Thoracic aorta (tissue), 2 donors: ENCODE results near the gene SPATS1. TPM values are rescaled to one million over a fixed set of nuclear protein-coding genes. Genes with fewer than 3 reads are reported as not detected.

ENCODE experiments used
- ATAC-seq: fragments of 150-250 bp; one replicate; pipeline ENCODE4 v1.8.0; 2017; ENCODE audit warnings: low read depth; ENCODE audit not compliant: insufficient number of reproducible peaks, low FRiP score
- DNase-seq: peaks from one replicate; pipeline ENCODE4 v3.0.0-alpha.2; 2020; ENCODE audit warnings: low spot score
- H3K27ac ChIP-seq, 2 donors: fragments of 200-600 bp; sonication (generic); 1 replicate in 1 of 2; 2 replicates in 1 of 2; pipeline ENCODE4 v1.5.1; 2016; ENCODE audit warnings: mild to moderate bottlenecking in 2 of 2, moderate library complexity in 2 of 2
- H3K27me3 ChIP-seq: fragments of 200-600 bp; sonication (generic); replicated peaks from 2 replicates; pipeline ENCODE4 v1.6.0; 2016; ENCODE audit warnings: mild to moderate bottlenecking; ENCODE audit not compliant: insufficient read depth
- H3K36me3 ChIP-seq: fragments of 200-600 bp; sonication (generic); one replicate; pipeline ENCODE4 v1.5.1; 2016
- H3K4me1 ChIP-seq, 2 donors: fragments of 200-600 bp; sonication (generic); 1 replicate in 1 of 2; 2 replicates in 1 of 2; pipeline versions ENCODE4 v1.5.1 to v1.6.0; 2016; ENCODE audit warnings: low read depth in 2 of 2, mild to moderate bottlenecking in 1 of 2; ENCODE audit not compliant: control insufficient read depth in 1 of 2
- H3K4me3 ChIP-seq: fragments of 200-600 bp; sonication (generic); 2 replicates; pipeline ENCODE4 v1.5.1; 2016; ENCODE audit warnings: mild to moderate bottlenecking
- H3K9me3 ChIP-seq: fragments of 200-600 bp; sonication (generic); 2 replicates; pipeline ENCODE4 v1.5.1; 2016
- total RNA-seq, 2 donors: library from RNA; depleted of rRNA; stranded (reverse); fragments of >200 nt; gene quantifications; one replicate each; pipeline versions ENCODE4 v1.1.0 to v1.2.3, GENCODE V29; 2016
- TF ChIP-seq, protein P1 (sequence below): fragments of 200-600 bp; sonication (generic); IDR thresholded peaks from one replicate; pipeline ENCODE4 v1.5.1; 2019; ENCODE audit warnings: antibody characterized with exemption

The SPATS1 gene
- total RNA-seq, 2 donors from 2014 or later = not detected

DNA sequence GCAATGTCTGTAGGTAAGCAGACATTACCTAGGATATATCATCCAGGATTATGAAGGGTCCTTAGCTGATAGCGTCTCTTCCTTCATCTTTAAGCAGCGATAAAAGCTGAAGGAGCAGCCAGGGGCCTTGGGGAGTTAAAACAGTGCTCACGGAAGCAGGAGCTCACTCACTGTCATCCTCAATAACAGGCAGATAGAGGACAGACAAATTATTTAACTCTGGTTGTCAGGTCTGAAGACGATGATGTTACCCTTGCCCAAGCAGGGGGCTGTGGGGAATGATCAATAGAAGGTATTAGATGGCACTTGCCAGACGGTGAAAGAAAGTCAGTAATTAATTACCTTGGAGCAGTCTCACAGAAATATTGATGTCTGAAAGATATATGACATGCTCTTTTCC is 12.6 kb upstream of the SPATS1 start:
- Histone ChIP-seq H3K27ac (no peak overlapping the region), H3K4me3 (no peak overlapping the region), H3K9me3 (no peaks in the 10 kb centered on the region), H3K27me3 (no peaks in the 10 kb centered on the region), H3K4me1 (no peaks in the 10 kb centered on the region), H3K36me3 (no peaks in the 10 kb centered on the region)
- ATAC-seq (no peak), DNase-seq (no peak)
- TF ChIP-seq, protein P1, sequence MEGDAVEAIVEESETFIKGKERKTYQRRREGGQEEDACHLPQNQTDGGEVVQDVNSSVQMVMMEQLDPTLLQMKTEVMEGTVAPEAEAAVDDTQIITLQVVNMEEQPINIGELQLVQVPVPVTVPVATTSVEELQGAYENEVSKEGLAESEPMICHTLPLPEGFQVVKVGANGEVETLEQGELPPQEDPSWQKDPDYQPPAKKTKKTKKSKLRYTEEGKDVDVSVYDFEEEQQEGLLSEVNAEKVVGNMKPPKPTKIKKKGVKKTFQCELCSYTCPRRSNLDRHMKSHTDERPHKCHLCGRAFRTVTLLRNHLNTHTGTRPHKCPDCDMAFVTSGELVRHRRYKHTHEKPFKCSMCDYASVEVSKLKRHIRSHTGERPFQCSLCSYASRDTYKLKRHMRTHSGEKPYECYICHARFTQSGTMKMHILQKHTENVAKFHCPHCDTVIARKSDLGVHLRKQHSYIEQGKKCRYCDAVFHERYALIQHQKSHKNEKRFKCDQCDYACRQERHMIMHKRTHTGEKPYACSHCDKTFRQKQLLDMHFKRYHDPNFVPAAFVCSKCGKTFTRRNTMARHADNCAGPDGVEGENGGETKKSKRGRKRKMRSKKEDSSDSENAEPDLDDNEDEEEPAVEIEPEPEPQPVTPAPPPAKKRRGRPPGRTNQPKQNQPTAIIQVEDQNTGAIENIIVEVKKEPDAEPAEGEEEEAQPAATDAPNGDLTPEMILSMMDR = no peak

DNA sequence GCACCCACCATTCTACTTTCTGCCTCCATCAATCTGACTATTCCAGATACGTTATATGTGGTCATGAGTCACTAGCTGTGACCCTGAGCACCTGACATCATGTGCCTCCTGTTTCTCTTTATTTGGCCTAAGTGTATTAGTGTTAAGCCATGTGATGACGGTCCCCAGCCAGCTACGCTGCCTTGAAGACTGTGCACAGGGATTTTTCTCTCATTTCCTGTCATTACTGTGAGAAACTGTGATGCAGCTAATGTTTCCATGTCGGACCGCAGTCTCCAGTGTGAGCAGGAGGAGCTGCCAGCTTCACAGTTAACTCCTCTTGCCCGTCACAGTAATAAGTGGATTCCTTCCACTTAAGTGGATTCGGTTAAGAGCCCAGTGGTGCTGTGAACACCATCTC is 9.9 kb upstream of the SPATS1 start:
- TF ChIP-seq, protein P1 = no peak
- Histone ChIP-seq H3K36me3 (no peaks in the 10 kb centered on the region), H3K27me3 (no peaks in the 10 kb centered on the region), H3K27ac (no peak overlapping the region), H3K4me3 (no peak overlapping the region), H3K4me1 (no peaks in the 10 kb centered on the region), H3K9me3 (no peaks in the 10 kb centered on the region)
- ATAC-seq = no peak
- DNase-seq = no peak

DNA sequence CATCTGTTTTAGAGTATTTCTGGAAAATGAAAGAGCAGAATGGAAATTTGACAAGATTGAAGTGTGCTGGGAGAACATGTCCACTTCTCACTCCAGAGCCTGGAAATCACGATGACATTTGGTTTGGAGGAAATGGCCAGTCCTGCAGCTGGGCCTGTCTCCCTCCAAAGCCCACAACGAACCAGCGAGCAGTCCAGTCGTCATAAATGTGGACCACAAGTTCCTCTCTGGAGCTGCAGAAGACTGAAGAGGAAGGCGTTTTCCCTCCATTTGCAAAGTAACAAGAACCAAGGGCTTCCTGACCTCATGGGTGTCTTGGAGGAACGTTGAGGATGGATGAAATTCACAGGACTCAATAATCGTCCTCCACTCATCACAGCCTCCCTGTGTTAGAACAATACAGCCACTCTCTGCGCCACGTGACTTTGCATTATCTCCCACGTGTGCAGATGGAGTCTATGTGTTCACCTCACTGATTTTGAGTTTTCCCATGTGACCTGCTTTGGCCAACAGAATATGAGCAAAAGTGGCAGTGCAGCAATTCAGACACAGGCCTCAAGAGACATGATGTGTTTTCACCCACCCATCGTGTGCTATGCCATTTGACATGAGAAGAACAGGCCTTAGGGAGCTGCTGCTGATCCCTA is 9.1 kb upstream of the SPATS1 start:
- ATAC-seq = no peak
- Histone ChIP-seq H3K27me3 (no peaks in the 10 kb centered on the region), H3K4me1 (peaks cover 0 to 2% of the 10 kb centered on the region in 2 donors), H3K9me3 (no peaks in the 10 kb centered on the region), H3K4me3 (no peak overlapping the region), H3K36me3 (no peaks in the 10 kb centered on the region), H3K27ac (no peak overlapping the region)
- no peak for DNase-seq
- TF ChIP-seq, protein P1 = no peak

DNA sequence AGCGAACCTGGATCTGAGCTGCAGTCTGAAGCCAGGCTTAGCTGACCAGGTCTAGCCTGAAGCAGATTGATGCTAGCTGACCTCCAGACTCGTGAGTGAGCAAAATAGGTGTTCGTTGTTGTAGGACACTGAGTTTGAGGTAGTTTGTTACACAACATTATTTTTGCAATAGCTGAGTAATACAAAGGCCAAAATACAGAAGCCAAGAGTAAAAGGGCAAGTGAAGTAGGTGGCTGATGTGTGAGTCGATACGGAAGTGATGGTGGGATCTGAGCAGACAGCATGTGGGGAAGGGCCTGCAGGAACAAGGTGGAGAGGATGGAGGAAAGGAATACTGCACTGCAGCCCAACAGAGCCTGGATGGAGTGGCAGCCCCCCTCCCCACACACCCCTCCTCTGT is 8.5 kb upstream of the SPATS1 start:
- no peaks in the 10 kb centered on the region for H3K9me3 ChIP-seq
- H3K4me1 ChIP-seq = peaks cover 0 to 7% of the 10 kb centered on the region in 2 donors
- H3K36me3 ChIP-seq = no peaks in the 10 kb centered on the region
- no peak for ATAC-seq
- no peak overlapping the region for H3K27ac ChIP-seq
- no peak for DNase-seq
- TF ChIP-seq, protein P1 = no peak
- H3K4me3 ChIP-seq = no peak overlapping the region
- H3K27me3 ChIP-seq = no peaks in the 10 kb centered on the region

DNA sequence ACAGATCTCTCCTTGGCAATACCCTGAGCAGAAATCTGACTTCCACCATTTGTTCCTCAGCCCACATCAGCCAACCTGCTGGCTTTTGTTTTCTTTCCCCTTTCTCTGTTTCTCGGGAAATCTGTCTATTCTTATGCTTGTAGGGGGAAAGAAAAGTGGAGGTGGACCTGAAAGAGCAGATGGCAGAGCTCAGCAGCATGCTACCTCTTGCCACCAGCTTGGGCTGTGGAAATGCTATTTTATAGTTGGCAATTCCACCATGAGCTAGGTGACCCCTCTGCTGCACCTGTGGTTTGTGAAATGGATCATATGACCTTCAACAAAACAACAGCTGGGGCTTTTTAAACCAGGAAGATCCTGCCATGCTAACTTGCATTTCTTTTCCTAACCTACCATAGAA is 6.8 kb upstream of the SPATS1 start:
- TF ChIP-seq, protein P1 = no peak
- DNase-seq (no peak), ATAC-seq (no peak)
- H3K4me3 ChIP-seq = no peak overlapping the region
- H3K36me3 ChIP-seq = no peaks in the 10 kb centered on the region
- H3K27ac ChIP-seq = no peak overlapping the region
- no peaks in the 10 kb centered on the region for H3K9me3 ChIP-seq
- peaks cover 0 to 15% of the 10 kb centered on the region in 2 donors for H3K4me1 ChIP-seq
- H3K27me3 ChIP-seq = no peaks in the 10 kb centered on the region
